ENCODE data around the gene RALBP1. TPM values are rescaled to one million over a fixed set of nuclear protein-coding genes. Genes with fewer than 3 reads are reported as not detected.

The RALBP1 gene
- total and polyA plus RNA-seq, 9 of the 15 experiments (the other 6 are each of a cell fraction or from before 2014, with no cell fraction given): 10.9 to 70.0 (median 61.3) TPM

- Histone ChIP-seq H3K9ac (ENCODE audit: insufficient read depth in 1 of 2, low read depth in 2 of 2, low read length in 2 of 2) (no peak overlapping the region), H3K9me3 (replicated peaks; ENCODE audit: control insufficient read depth, insufficient read depth, low read depth, low read length) (no peaks in the 10 kb centered on the region), H3K36me3 (ENCODE audit: control insufficient read depth, insufficient read depth, low read length) (peaks cover 86% of the 10 kb centered on the region), H4K20me1 (replicated peaks; ENCODE audit: control insufficient read depth, insufficient read depth, low read length) (no peaks in the 10 kb centered on the region), H3K4me3 (no peak overlapping the region), H3K27me3 (ENCODE audit: control insufficient read depth in 2 of 2, insufficient read depth in 2 of 2, low read length in 2 of 2) (no peaks in the 10 kb centered on the region), H3K9me1 (ENCODE audit: control insufficient read depth, insufficient read depth, low read length) (no peaks in the 10 kb centered on the region), H3K4me2 (ENCODE audit: insufficient read depth, low read length) (no peak overlapping the region), H3K27ac (ENCODE audit: extremely low read depth, low read depth, low read length) (no peak overlapping the region), H3K79me2 (ENCODE audit: control insufficient read depth, insufficient read depth, low read length) (0 out of 3 replicates have a peak, but pooled peaks cover 15% of the 10 kb centered on the region), H3K4me1 (replicated peaks in 1 of 2; ENCODE audit: control insufficient read depth in 2 of 2, insufficient read depth in 2 of 2, low read length in 2 of 2) (peaks cover 0 to 6% of the 10 kb centered on the region in 2 experiments; a peak in 2 of 5 replicates), H2AFZ (ENCODE audit: low read depth, low read length) (no peak overlapping the region)
- POLR2A ChIA-PET: interaction anchor here (0.8 to 1.6 kb wide), 5 partner anchors 11 to 32 kb away, joined by 3 to 4 read pairs (median 3); no protein-coding TSS in a partner anchor
- ATAC-seq (peak; percentile 53; the same call in 2 of the 3 replicates), DNase-seq (ENCODE audit: extremely low read depth in 1 of 4, low spot score in 3 of 4) (peak in 1 of 4 experiments; percentile 11), FAIRE-seq (no peak)
- BruUV-seq (replicated peaks): no TSS peak
- intact Hi-C loops (cut with micrococcal nuclease) (loop anchor here (10.0 kb wide), 1 partner anchor 377 kb away; no protein-coding TSS in a partner anchor), in situ Hi-C loops (cut with MboI) (loop anchor here (10.0 kb wide), 1 partner anchor 197 kb away; no protein-coding TSS in a partner anchor)
- CTCF ChIA-PET (ENCODE audit: low intra/inter-chr PET ratio): no interaction called here
- WGBS (ENCODE audit: insufficient coverage, low coverage, missing lambda C conversion rate): 95% methylated on average over 9 of the region's 9 CpGs
- no peak for TF ChIP-seq NFIC (IDR thresholded peaks at IDR 0.05)
- TF ChIP-seq CBX3 (IDR thresholded peaks at IDR 0.05; ENCODE audit: borderline replicate concordance in 1 of 2, low read length in 2 of 2): no peak
- TF ChIP-seq POU5F1 (IDR thresholded peaks at IDR 0.05; ENCODE audit: borderline replicate concordance, low read depth, low read length, partially characterized antibody): no peak
- TF ChIP-seq MTA1 (IDR thresholded peaks at IDR 0.05; ENCODE audit: borderline replicate concordance): no peak
- TF ChIP-seq ZFP1 (CRISPR knock-in tag; IDR thresholded peaks at IDR 0.05): no peak
- TF ChIP-seq NCOA2 (IDR thresholded peaks at IDR 0.05; ENCODE audit: partially characterized antibody in 2 of 2): no peak
- no peak for TF ChIP-seq ILF3 (IDR thresholded peaks at IDR 0.05; ENCODE audit: borderline replicate concordance)
- TF ChIP-seq RFX7 (CRISPR knock-in tag; IDR thresholded peaks at IDR 0.05): no peak
- TF ChIP-seq RBM39 (optimal IDR thresholded peaks at IDR 0.05; ENCODE audit: low read depth, low read length): no peak
- TF ChIP-seq RUNX1 (IDR thresholded peaks at IDR 0.05; ENCODE audit: low read depth): no peak
- no peak for TF ChIP-seq ERF (CRISPR knock-in tag; IDR thresholded peaks at IDR 0.05)
- no peak for TF ChIP-seq IFI16 (CRISPR knock-in tag; IDR thresholded peaks at IDR 0.05)
- no peak for TF ChIP-seq TBP (optimal IDR thresholded peaks at IDR 0.05; ENCODE audit: low read depth, low read length)
These were observed 102.0 kb downstream of the RALBP1 start for GRCh38 chr18:9577361-9577760.

All from K562 (cell line).